SU-DHL-6 (cell line): Measurements from ENCODE around the gene PPM1M.
A peak's percentile ranks its signal among the peaks of the same experiment; 100 is the strongest.

Experiments
- H2AFZ ChIP-seq: fragments of 200-600 bp; sonication (generic); 2 replicates; pipeline ENCODE4 v1.6.1; 2014; ENCODE audit warnings: low read depth, mild to moderate bottlenecking, moderate library complexity, mixed read lengths, antibody characterized with exemption, low read length; ENCODE audit not compliant: severe bottlenecking
- H3F3A ChIP-seq: fragments of 200-600 bp; shearing (Covaris generic); 2 replicates; pipeline ENCODE4 v1.6.0; 2016; ENCODE audit warnings: antibody characterized with exemption, mild to moderate bottlenecking; ENCODE audit not compliant: insufficient read depth
- H3K27ac ChIP-seq: fragments of 200-600 bp; sonication (generic); 2 replicates; pipeline ENCODE4 v1.5.1; 2016; ENCODE audit warnings: low read depth, mild to moderate bottlenecking, low read length, moderate library complexity, mixed read lengths
- H3K27me3 ChIP-seq: fragments of 200-600 bp; sonication (generic), shearing (Covaris generic); 2 replicates; pipeline ENCODE4 v1.6.0; 2014; ENCODE audit warnings: mild to moderate bottlenecking, low read length
- H3K36me3 ChIP-seq: fragments of 200-600 bp; sonication (generic); 2 replicates; pipeline ENCODE4 v1.6.1; 2014; ENCODE audit warnings: mild to moderate bottlenecking, low read length, mixed read lengths
- H3K4me2 ChIP-seq: fragments of 300-600, 200-600 bp; shearing (Covaris generic), sonication (generic); 2 replicates; pipeline ENCODE4 v1.6.0; 2014; ENCODE audit warnings: low read length, low read depth, mild to moderate bottlenecking; ENCODE audit not compliant: poor library complexity, severe bottlenecking
- H3K4me3 ChIP-seq: fragments of 200-600 bp; sonication (generic); 2 replicates; pipeline ENCODE4 v1.5.1; 2014; ENCODE audit warnings: antibody characterized with exemption, low read length, mild to moderate bottlenecking, mixed read lengths; ENCODE audit not compliant: insufficient read depth, poor library complexity, severe bottlenecking
- H3K79me2 ChIP-seq: fragments of 200-600 bp; sonication (generic); 2 replicates; pipeline ENCODE4 v1.6.1; 2014; ENCODE audit warnings: mild to moderate bottlenecking, low read length, moderate library complexity; ENCODE audit not compliant: insufficient read depth
- H3K9ac ChIP-seq: fragments of 200-600 bp; sonication (generic); 2 replicates; pipeline ENCODE4 v1.7.0; 2014; ENCODE audit warnings: mild to moderate bottlenecking, low read length
- H3K9me2 ChIP-seq: fragments of 200-600 bp; sonication (generic); replicated peaks from 2 replicates; pipeline ENCODE4 v1.6.1; 2014; ENCODE audit warnings: low read length; ENCODE audit not compliant: insufficient read depth
- H3K9me3 ChIP-seq: fragments of 200-600 bp; sonication (generic); 2 replicates; pipeline ENCODE4 v1.6.1; 2014; ENCODE audit warnings: low read length, mixed read lengths; ENCODE audit not compliant: insufficient read depth
- H4K20me1 ChIP-seq: fragments of 200-600 bp; sonication (generic); 2 replicates; pipeline ENCODE4 v1.6.1; 2014; ENCODE audit warnings: low read depth, mild to moderate bottlenecking, antibody characterized with exemption, low read length, moderate library complexity, mixed read lengths
- CTCF ChIP-seq: fragments of 200-600 bp; sonication (generic); IDR thresholded peaks from one replicate; pipeline ENCODE4 v1.5.1; 2017; ENCODE audit warnings: antibody characterized with exemption, mild to moderate bottlenecking, low read length, moderate library complexity; ENCODE audit not compliant: insufficient read depth, poor library complexity, severe bottlenecking
- EZH2phosphoT487 ChIP-seq: fragments of 200-600 bp; sonication (generic), shearing (Covaris generic); conservative IDR thresholded peaks from 2 replicates; pipeline ENCODE4 v1.6.1; 2018; ENCODE audit warnings: mild to moderate bottlenecking, antibody characterized with exemption, low read length, moderate library complexity, mixed read lengths

The PPM1M gene

GRCh38 chr3:52230461-52230860 is 15.1 kb upstream of the PPM1M start:
- no peak overlapping the region for H3K4me2 ChIP-seq
- no peaks in the 10 kb centered on the region for H3K27me3 ChIP-seq
- TF ChIP-seq CTCF, result no peak
- no peak for TF ChIP-seq EZH2phosphoT487
- no peaks in the 10 kb centered on the region for H3K79me2 ChIP-seq
- H2AFZ ChIP-seq, result no peak overlapping the region
- no peaks in the 10 kb centered on the region for H3K9me2 ChIP-seq
- H3F3A ChIP-seq, result peaks cover 12% of the 10 kb centered on the region
- no peaks in the 10 kb centered on the region for H3K36me3 ChIP-seq
- H3K4me3 ChIP-seq, result no peak overlapping the region
- H4K20me1 ChIP-seq, result no peaks in the 10 kb centered on the region
- no peak overlapping the region for H3K9ac ChIP-seq
- H3K9me3 ChIP-seq, result no peaks in the 10 kb centered on the region
- H3K27ac ChIP-seq, result no peak overlapping the region

- no peaks in the 10 kb centered on the region for H4K20me1 ChIP-seq
Observed at GRCh38 chr3:52230889-52231499, 14.6 kb upstream of the PPM1M start.

GRCh38 chr3:52231502-52232278 is 13.9 kb upstream of the PPM1M start:
- Histone ChIP-seq H3K27me3 (no peaks in the 10 kb centered on the region), H3K9ac (no peak overlapping the region), H4K20me1 (no peaks in the 10 kb centered on the region), H3K36me3 (no peaks in the 10 kb centered on the region), H3K4me2 (no peak overlapping the region), H3F3A (0 out of 2 replicates have a peak, but pooled peaks cover 5% of the 10 kb centered on the region), H2AFZ (no peak overlapping the region), H3K79me2 (0 out of 2 replicates have a peak, but pooled peaks cover 2% of the 10 kb centered on the region), H3K9me3 (no peaks in the 10 kb centered on the region), H3K27ac (no peak overlapping the region), H3K4me3 (no peak overlapping the region), H3K9me2 (no peaks in the 10 kb centered on the region)
- TF ChIP-seq CTCF (peak; percentile 93), EZH2phosphoT487 (no peak)

More at GRCh38 chr3:52230889-52231499, 14.6 kb upstream of the PPM1M start:
- Histone ChIP-seq H3K9me2 (no peaks in the 10 kb centered on the region), H3K4me2 (no peak overlapping the region), H3K9me3 (no peaks in the 10 kb centered on the region), H3K4me3 (no peak overlapping the region), H3K79me2 (no peaks in the 10 kb centered on the region), H2AFZ (no peak overlapping the region), H3K27me3 (no peaks in the 10 kb centered on the region), H3K9ac (no peak overlapping the region), H3F3A (peaks cover 8% of the 10 kb centered on the region; the same call in 1 of the 2 replicates), H3K27ac (no peak overlapping the region), H3K36me3 (no peaks in the 10 kb centered on the region)
- TF ChIP-seq EZH2phosphoT487 (no peak), CTCF (no peak)
